ENCODE measurements around the gene NELL1.

NELL1 gene

GRCh38 chr11:21396342-21397008 lies 727.1 kb downstream of the NELL1 start:
- Histone ChIP-seq H3K36me3 (ENCODE audit: control insufficient read depth in 1 of 2, insufficient read depth in 2 of 2, low read length in 2 of 2) (no peaks in the 10 kb centered on the region), H3K9me3 (ENCODE audit: control insufficient read depth in 1 of 2, low read length in 2 of 2) (no peaks in the 10 kb centered on the region), H3K4me3 (ENCODE audit: low read depth in 1 of 2, low read length in 2 of 2) (no peak overlapping the region), H3K4me1 (ENCODE audit: control insufficient read depth in 1 of 2, insufficient read depth in 2 of 2, low read length in 2 of 2) (no peaks in the 10 kb centered on the region), H3K27ac (ENCODE audit: low read length) (no peak overlapping the region), H3K27me3 (ENCODE audit: low read depth, low read length) (no peaks in the 10 kb centered on the region)

GRCh38 chr11:21398195-21398594 lies 728.8 kb downstream of the NELL1 start:
- Histone ChIP-seq H3K27ac (ENCODE audit: low read length) (no peak overlapping the region), H3K27me3 (ENCODE audit: low read depth, low read length) (no peaks in the 10 kb centered on the region), H3K4me3 (ENCODE audit: low read depth in 1 of 2, low read length in 2 of 2) (no peak overlapping the region), H3K4me1 (ENCODE audit: control insufficient read depth in 1 of 2, insufficient read depth in 2 of 2, low read length in 2 of 2) (no peaks in the 10 kb centered on the region), H3K9me3 (ENCODE audit: control insufficient read depth in 1 of 2, low read length in 2 of 2) (no peaks in the 10 kb centered on the region), H3K36me3 (ENCODE audit: control insufficient read depth in 1 of 2, insufficient read depth in 2 of 2, low read length in 2 of 2) (no peaks in the 10 kb centered on the region)

GRCh38 chr11:21401496-21401895 lies 732.1 kb downstream of the NELL1 start:
- Histone ChIP-seq H3K4me1 (ENCODE audit: control insufficient read depth in 1 of 2, insufficient read depth in 2 of 2, low read length in 2 of 2) (no peaks in the 10 kb centered on the region), H3K4me3 (ENCODE audit: low read depth in 1 of 2, low read length in 2 of 2) (no peak overlapping the region), H3K27me3 (ENCODE audit: low read depth, low read length) (no peaks in the 10 kb centered on the region), H3K36me3 (ENCODE audit: control insufficient read depth in 1 of 2, insufficient read depth in 2 of 2, low read length in 2 of 2) (no peaks in the 10 kb centered on the region), H3K27ac (ENCODE audit: low read length) (no peak overlapping the region), H3K9me3 (ENCODE audit: control insufficient read depth in 1 of 2, low read length in 2 of 2) (no peaks in the 10 kb centered on the region)

GRCh38 chr11:21402274-21402673 lies 732.9 kb downstream of the NELL1 start:
- Histone ChIP-seq H3K36me3 (ENCODE audit: control insufficient read depth in 1 of 2, insufficient read depth in 2 of 2, low read length in 2 of 2) (no peaks in the 10 kb centered on the region), H3K4me3 (ENCODE audit: low read depth in 1 of 2, low read length in 2 of 2) (no peak overlapping the region), H3K27ac (ENCODE audit: low read length) (no peak overlapping the region), H3K27me3 (ENCODE audit: low read depth, low read length) (no peaks in the 10 kb centered on the region), H3K9me3 (ENCODE audit: control insufficient read depth in 1 of 2, low read length in 2 of 2) (no peaks in the 10 kb centered on the region), H3K4me1 (ENCODE audit: control insufficient read depth in 1 of 2, insufficient read depth in 2 of 2, low read length in 2 of 2) (no peaks in the 10 kb centered on the region)

DNA sequence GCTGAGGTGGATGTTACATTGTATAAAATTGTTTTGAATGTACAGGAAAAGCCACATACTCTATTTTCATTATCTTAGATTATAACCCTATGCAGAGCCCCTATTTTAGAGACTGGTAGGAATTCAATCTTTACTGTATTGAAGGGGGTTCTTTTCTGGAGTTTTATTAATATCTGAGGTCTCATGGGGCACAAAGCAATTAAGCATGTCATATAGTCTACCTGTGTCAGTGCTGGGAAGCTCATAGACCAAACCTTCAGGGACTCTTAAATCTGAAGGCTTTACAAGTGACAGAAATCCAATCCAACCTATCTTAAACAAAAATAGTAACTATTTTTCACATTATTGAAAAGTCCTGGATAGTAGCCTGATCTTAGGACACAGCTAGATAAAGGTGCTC lies 733.7 kb downstream of the NELL1 start:
- H3K27ac ChIP-seq (ENCODE audit: low read length) = no peak overlapping the region
- H3K4me1 ChIP-seq (ENCODE audit: control insufficient read depth in 1 of 2, insufficient read depth in 2 of 2, low read length in 2 of 2) = no peaks in the 10 kb centered on the region
- no peak overlapping the region for H3K4me3 ChIP-seq (ENCODE audit: low read depth in 1 of 2, low read length in 2 of 2)
- no peaks in the 10 kb centered on the region for H3K9me3 ChIP-seq (ENCODE audit: control insufficient read depth in 1 of 2, low read length in 2 of 2)
- H3K27me3 ChIP-seq (ENCODE audit: low read depth, low read length) = no peaks in the 10 kb centered on the region
- no peaks in the 10 kb centered on the region for H3K36me3 ChIP-seq (ENCODE audit: control insufficient read depth in 1 of 2, insufficient read depth in 2 of 2, low read length in 2 of 2)

DNA sequence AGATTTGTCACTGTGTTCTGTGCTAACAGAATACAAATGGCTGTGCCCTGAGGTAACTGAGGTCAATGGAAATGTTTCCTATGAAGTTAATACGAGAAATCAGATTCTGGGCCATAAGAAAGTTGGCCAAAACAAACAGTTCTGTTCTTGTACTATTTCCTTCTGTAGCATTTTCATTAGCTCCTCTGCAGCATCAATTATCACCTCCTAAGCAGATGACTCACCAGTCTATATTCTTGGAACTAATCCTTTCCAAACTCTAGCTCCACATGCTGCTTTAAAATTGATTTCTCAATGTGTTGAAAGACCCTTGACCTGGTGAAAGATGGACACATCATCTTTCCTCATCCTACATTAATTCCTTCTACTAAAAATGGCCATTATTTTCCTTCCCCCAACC lies 736.0 kb downstream of the NELL1 start:
- Histone ChIP-seq H3K27ac (ENCODE audit: low read length) (no peak overlapping the region), H3K36me3 (ENCODE audit: control insufficient read depth in 1 of 2, insufficient read depth in 2 of 2, low read length in 2 of 2) (no peaks in the 10 kb centered on the region), H3K9me3 (ENCODE audit: control insufficient read depth in 1 of 2, low read length in 2 of 2) (no peaks in the 10 kb centered on the region), H3K27me3 (ENCODE audit: low read depth, low read length) (no peaks in the 10 kb centered on the region), H3K4me1 (ENCODE audit: control insufficient read depth in 1 of 2, insufficient read depth in 2 of 2, low read length in 2 of 2) (no peaks in the 10 kb centered on the region), H3K4me3 (ENCODE audit: low read depth in 1 of 2, low read length in 2 of 2) (no peak overlapping the region)

- Histone ChIP-seq H3K4me1 (ENCODE audit: control insufficient read depth in 1 of 2, insufficient read depth in 2 of 2, low read length in 2 of 2) (no peaks in the 10 kb centered on the region), H3K27me3 (ENCODE audit: low read depth, low read length) (no peaks in the 10 kb centered on the region), H3K36me3 (ENCODE audit: control insufficient read depth in 1 of 2, insufficient read depth in 2 of 2, low read length in 2 of 2) (no peaks in the 10 kb centered on the region), H3K4me3 (ENCODE audit: low read depth in 1 of 2, low read length in 2 of 2) (no peak overlapping the region), H3K9me3 (ENCODE audit: control insufficient read depth in 1 of 2, low read length in 2 of 2) (no peaks in the 10 kb centered on the region), H3K27ac (ENCODE audit: low read length) (no peak overlapping the region)
Measured at GRCh38 chr11:21410513-21410912, 741.1 kb downstream of the NELL1 start.

- Histone ChIP-seq H3K4me3 (ENCODE audit: low read depth in 1 of 2, low read length in 2 of 2) (no peak overlapping the region), H3K4me1 (ENCODE audit: control insufficient read depth in 1 of 2, insufficient read depth in 2 of 2, low read length in 2 of 2) (no peaks in the 10 kb centered on the region), H3K27me3 (ENCODE audit: low read depth, low read length) (no peaks in the 10 kb centered on the region), H3K9me3 (ENCODE audit: control insufficient read depth in 1 of 2, low read length in 2 of 2) (no peaks in the 10 kb centered on the region), H3K36me3 (ENCODE audit: control insufficient read depth in 1 of 2, insufficient read depth in 2 of 2, low read length in 2 of 2) (no peaks in the 10 kb centered on the region), H3K27ac (ENCODE audit: low read length) (no peak overlapping the region)
Measured at GRCh38 chr11:21411104-21411503, 741.7 kb downstream of the NELL1 start.

DNA sequence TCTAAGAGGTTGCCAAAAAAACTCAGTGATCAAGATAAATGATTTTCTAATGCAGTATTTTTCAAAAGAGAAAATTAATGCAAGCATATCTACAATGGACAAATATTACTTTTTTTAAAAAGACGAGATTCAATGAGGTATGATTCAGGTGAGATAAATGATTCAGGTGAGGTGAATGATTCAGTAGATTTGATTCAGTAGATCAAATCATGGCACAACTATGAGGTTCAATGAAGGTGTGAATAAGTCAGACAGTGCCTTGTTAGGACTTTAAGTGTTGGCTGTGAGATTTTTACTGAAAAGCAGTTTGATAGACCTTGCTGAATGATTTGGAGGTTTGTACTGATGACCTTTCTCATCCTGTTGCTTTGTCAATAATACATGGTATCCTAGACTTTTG lies 742.2 kb downstream of the NELL1 start:
- Histone ChIP-seq H3K9me3 (ENCODE audit: control insufficient read depth in 1 of 2, low read length in 2 of 2) (no peaks in the 10 kb centered on the region), H3K4me3 (ENCODE audit: low read depth in 1 of 2, low read length in 2 of 2) (no peak overlapping the region), H3K27ac (ENCODE audit: low read length) (no peak overlapping the region), H3K4me1 (ENCODE audit: control insufficient read depth in 1 of 2, insufficient read depth in 2 of 2, low read length in 2 of 2) (no peaks in the 10 kb centered on the region), H3K36me3 (ENCODE audit: control insufficient read depth in 1 of 2, insufficient read depth in 2 of 2, low read length in 2 of 2) (no peaks in the 10 kb centered on the region), H3K27me3 (ENCODE audit: low read depth, low read length) (no peaks in the 10 kb centered on the region)

DNA sequence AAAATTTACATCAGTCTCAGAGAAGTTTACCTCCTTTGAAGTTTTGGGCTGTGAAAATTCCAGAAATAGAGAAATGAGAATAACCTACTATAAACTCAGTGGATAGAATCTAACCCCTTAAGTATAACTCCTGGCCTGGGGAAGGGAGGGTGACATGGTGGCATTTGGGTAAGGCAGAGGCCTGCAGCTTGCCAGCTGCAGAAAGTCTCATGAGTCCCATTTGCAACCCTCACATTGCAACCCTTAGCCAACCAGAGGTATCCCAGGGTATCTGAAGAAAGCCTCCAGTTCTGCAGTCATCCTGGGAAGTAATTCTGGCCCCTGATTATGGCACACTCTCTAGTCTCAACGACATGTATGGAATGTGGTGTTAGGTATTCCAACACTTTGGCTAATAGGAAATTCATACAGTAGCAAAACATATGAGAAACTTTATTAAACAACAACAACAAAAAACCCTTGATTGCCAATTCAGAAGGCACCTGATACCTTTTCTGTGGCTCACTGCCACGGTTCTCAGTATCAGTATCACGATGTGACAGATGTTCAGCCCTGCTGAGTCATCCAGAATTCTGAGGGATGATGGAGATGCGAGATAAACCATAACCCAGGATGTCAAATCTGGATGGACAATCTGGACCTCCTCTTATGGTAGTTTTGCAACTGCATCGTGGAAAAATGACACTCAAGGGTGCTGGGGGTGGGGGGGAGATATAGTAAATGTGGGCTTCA lies 743.4 kb downstream of the NELL1 start:
- Histone ChIP-seq H3K27me3 (ENCODE audit: low read depth, low read length) (no peaks in the 10 kb centered on the region), H3K36me3 (ENCODE audit: control insufficient read depth in 1 of 2, insufficient read depth in 2 of 2, low read length in 2 of 2) (no peaks in the 10 kb centered on the region), H3K4me1 (ENCODE audit: control insufficient read depth in 1 of 2, insufficient read depth in 2 of 2, low read length in 2 of 2) (no peaks in the 10 kb centered on the region), H3K4me3 (ENCODE audit: low read depth in 1 of 2, low read length in 2 of 2) (no peak overlapping the region), H3K9me3 (ENCODE audit: control insufficient read depth in 1 of 2, low read length in 2 of 2) (no peaks in the 10 kb centered on the region), H3K27ac (ENCODE audit: low read length) (no peak overlapping the region)

DNA sequence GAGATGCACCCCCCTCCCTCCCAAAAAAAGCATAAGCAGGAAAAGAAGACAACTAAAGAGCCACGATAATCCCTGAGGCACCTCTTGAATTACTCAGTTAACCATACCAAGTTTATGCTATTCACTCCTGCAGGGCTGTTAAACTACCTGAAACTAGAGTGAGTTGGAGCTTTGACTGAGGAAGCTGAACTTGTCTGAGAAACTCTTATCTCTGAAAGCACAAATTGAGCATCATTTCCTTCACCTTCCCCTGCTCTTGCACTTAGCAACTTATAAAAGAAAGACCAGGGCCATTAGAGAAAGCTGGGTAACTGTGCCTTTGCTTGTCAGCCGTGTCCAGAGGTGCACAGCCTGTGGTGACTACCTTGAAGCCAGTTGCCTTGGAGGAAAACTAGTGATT lies 745.6 kb downstream of the NELL1 start:
- Histone ChIP-seq H3K27me3 (ENCODE audit: low read depth, low read length) (no peaks in the 10 kb centered on the region), H3K4me3 (ENCODE audit: low read depth in 1 of 2, low read length in 2 of 2) (no peak overlapping the region), H3K36me3 (ENCODE audit: control insufficient read depth in 1 of 2, insufficient read depth in 2 of 2, low read length in 2 of 2) (no peaks in the 10 kb centered on the region), H3K9me3 (ENCODE audit: control insufficient read depth in 1 of 2, low read length in 2 of 2) (no peaks in the 10 kb centered on the region), H3K27ac (ENCODE audit: low read length) (no peak overlapping the region), H3K4me1 (ENCODE audit: control insufficient read depth in 1 of 2, insufficient read depth in 2 of 2, low read length in 2 of 2) (no peaks in the 10 kb centered on the region)

DNA sequence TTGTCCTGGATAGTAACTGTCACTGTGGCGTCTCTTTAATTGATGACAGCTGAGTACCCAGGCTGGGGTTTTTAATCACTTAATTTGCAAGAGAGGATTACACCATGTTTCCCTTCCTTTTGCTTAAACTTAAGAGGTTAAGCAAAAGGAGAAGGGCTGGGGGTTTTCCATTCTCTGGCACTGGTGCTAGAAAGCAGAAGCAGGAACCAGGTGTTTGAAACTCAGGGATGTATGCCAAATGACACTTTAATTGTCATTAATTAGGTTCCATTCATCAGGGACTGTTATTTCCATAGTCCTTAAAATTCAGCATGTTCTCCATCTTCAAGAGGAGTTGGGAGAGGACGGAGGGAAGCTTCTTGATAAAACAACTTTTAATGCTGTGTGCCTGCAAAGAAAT lies 746.2 kb downstream of the NELL1 start:
- no peaks in the 10 kb centered on the region for H3K27me3 ChIP-seq (ENCODE audit: low read depth, low read length)
- no peak overlapping the region for H3K27ac ChIP-seq (ENCODE audit: low read length)
- H3K36me3 ChIP-seq (ENCODE audit: control insufficient read depth in 1 of 2, insufficient read depth in 2 of 2, low read length in 2 of 2) = no peaks in the 10 kb centered on the region
- H3K4me1 ChIP-seq (ENCODE audit: control insufficient read depth in 1 of 2, insufficient read depth in 2 of 2, low read length in 2 of 2) = no peaks in the 10 kb centered on the region
- H3K4me3 ChIP-seq (ENCODE audit: low read depth in 1 of 2, low read length in 2 of 2) = no peak overlapping the region
- no peaks in the 10 kb centered on the region for H3K9me3 ChIP-seq (ENCODE audit: control insufficient read depth in 1 of 2, low read length in 2 of 2)

Data from muscle layer of duodenum (tissue), 2 donors.